Measurements from ENCODE around the gene JAKMIP1. TPM values are rescaled to one million over a fixed set of nuclear protein-coding genes. Genes with fewer than 3 reads are reported as not detected.

The JAKMIP1 gene
- total RNA-seq, 1 experiment from 2014 or later, result not detected

GRCh38 chr4:6090931-6091330 lies 109.4 kb downstream of the JAKMIP1 start:
- H3K79me2 ChIP-seq (ENCODE audit: insufficient read depth, low read length), result no peaks in the 10 kb centered on the region
- TF ChIP-seq MAX (IDR thresholded peaks at IDR 0.05), result no peak
- no peak for TF ChIP-seq CBX3 (IDR thresholded peaks at IDR 0.05; ENCODE audit: low read depth)
- no peak for TF ChIP-seq CEBPB (IDR thresholded peaks at IDR 0.05; ENCODE audit: low read depth)
- TF ChIP-seq ZNF274 (IDR thresholded peaks at IDR 0.05; ENCODE audit: low read depth, low read length), result no peak
- no peak for TF ChIP-seq SP1 (IDR thresholded peaks at IDR 0.05; ENCODE audit: low read depth)
- no peak for TF ChIP-seq TCF7L2 (IDR thresholded peaks at IDR 0.05; ENCODE audit: borderline replicate concordance, extremely low read depth, insufficient read depth, insufficient read length)
- no peak for TF ChIP-seq RAD21 (IDR thresholded peaks at IDR 0.05; ENCODE audit: low read depth)
- no peak for TF ChIP-seq REST (IDR thresholded peaks at IDR 0.05; ENCODE audit: low read depth)
- TF ChIP-seq ZFX (IDR thresholded peaks at IDR 0.05), result no peak
- TF ChIP-seq EGR1 (IDR thresholded peaks at IDR 0.05; ENCODE audit: low read depth), result no peak
- TF ChIP-seq FOSL1 (IDR thresholded peaks at IDR 0.05; ENCODE audit: low read depth), result no peak
- TF ChIP-seq EZH2 (IDR thresholded peaks at IDR 0.05), result no peak
- TF ChIP-seq ATF3 (IDR thresholded peaks at IDR 0.05), result no peak
- TF ChIP-seq POLR2AphosphoS5 (IDR thresholded peaks at IDR 0.05; ENCODE audit: low read depth, low read length), result no peak
- no peak for TF ChIP-seq SIN3A (IDR thresholded peaks at IDR 0.05; ENCODE audit: low read depth)
- TF ChIP-seq POLR2A (IDR thresholded peaks at IDR 0.05; ENCODE audit: borderline replicate concordance, extremely low read depth, insufficient read depth, insufficient read length), result no peak
- no peak for TF ChIP-seq YY1 (IDR thresholded peaks at IDR 0.05; ENCODE audit: extremely low read depth, insufficient replicate concordance, low read depth, low read length)
- TF ChIP-seq ZBTB33 (IDR thresholded peaks at IDR 0.05; ENCODE audit: extremely low read depth, insufficient replicate concordance, low read length), result no peak
- TF ChIP-seq JUND (IDR thresholded peaks at IDR 0.05), result no peak
- TF ChIP-seq CTCF (IDR thresholded peaks at IDR 0.05 in 2 of 3, conservative IDR thresholded peaks at IDR 0.05 in 1 of 3; ENCODE audit: borderline replicate concordance in 1 of 3, insufficient read depth in 1 of 3, low read depth in 2 of 3, low read length in 2 of 3), result no peak
- H3K9me3 ChIP-seq (ENCODE audit: control insufficient read depth in 1 of 2, insufficient read depth in 1 of 2, low read depth in 1 of 2, low read length in 2 of 2), result no peaks in the 10 kb centered on the region
- ChIA-PET CTCF (interaction anchor here (5.3 kb wide), 1 partner anchor 92 kb away, joined by 45 read pairs; no protein-coding TSS in a partner anchor), POLR2A (no interaction called here), RAD21 (ENCODE audit: low non-redundant PET in 1 of 2, low total read pairs in 2 of 2, uncharacterized antibody in 2 of 2, unreplicated experiment in 2 of 2) (no interaction called here)
- H4K20me1 ChIP-seq (ENCODE audit: insufficient read depth), result no peaks in the 10 kb centered on the region
- H3K9ac ChIP-seq (ENCODE audit: low read length), result no peak overlapping the region
- H3K27me3 ChIP-seq (ENCODE audit: insufficient read depth, low read length), result peaks cover 21% of the 10 kb centered on the region
- H3K4me1 ChIP-seq (ENCODE audit: control insufficient read depth in 1 of 2, insufficient read depth in 2 of 2, low read length in 2 of 2), result peaks cover 0 to 4% of the 10 kb centered on the region in 2 experiments; a peak in 1 of 4 replicates
- no peak for ATAC-seq
- no peaks in the 10 kb centered on the region for H3K9me2 ChIP-seq (ENCODE audit: insufficient read depth)
- intact Hi-C loops (cut with micrococcal nuclease), result no loop called here
- no peaks in the 10 kb centered on the region for H3K36me3 ChIP-seq (ENCODE audit: control insufficient read depth in 1 of 2, insufficient read depth in 2 of 2, low read length in 2 of 2)
- H2AFZ ChIP-seq (ENCODE audit: low read depth, low read length, poor library complexity, severe bottlenecking), result no peak overlapping the region
- no peak for DNase-seq (ENCODE audit: low read depth, low spot score)
- H3K27ac ChIP-seq (ENCODE audit: low read depth, low read length), result no peak overlapping the region
- H3K4me2 ChIP-seq (ENCODE audit: low read length), result no peak overlapping the region
- BruUV-seq (replicated peaks), result no TSS peak
- H3K4me3 ChIP-seq (replicated peaks in 1 of 2; ENCODE audit: low read depth in 1 of 2, low read length in 2 of 2), result no peak overlapping the region
